HCT116 (cell line): ENCODE measurements around the gene PISD. TPM values are rescaled to one million over a fixed set of nuclear protein-coding genes. Genes with fewer than 3 reads are reported as not detected.

Source experiments
- ATAC-seq: fragments of 200-7000 bp; cut with Tn5 transposase; 2 replicates; pipeline ENCODE4 v1.9.1; 2020; ENCODE audit warnings: mild to moderate bottlenecking, moderate library complexity
- BruUV-seq: library from RNA; stranded (reverse); fragments of 400-500 nt; replicated peaks from 2 replicates; lab custom pipeline; 2021; lab: Mats Ljungman, UMichigan
- CTCF ChIA-PET: fragments of 300-600 bp; sonication (Branson Sonifier 250); formaldehyde crosslinking; loops from one replicate; lab custom pipeline; 2021; ENCODE audit warnings: antibody characterized with exemption; lab: Charles Lee
- POLR2A ChIA-PET: fragments of 300-600, 350-600 bp; sonication (Branson Sonifier 250); formaldehyde crosslinking; loops from one replicate; lab custom pipeline; 2021; ENCODE audit warnings: antibody characterized with exemption; lab: Charles Lee
- RAD21 ChIA-PET, 2 experiments: fragments of 300-600 bp; sonication (Branson Sonifier 250); formaldehyde crosslinking; loops; one replicate each; lab custom pipeline; 2023; ENCODE audit warnings: low total read pairs in 2 of 2; ENCODE audit not compliant: uncharacterized antibody in 2 of 2, unreplicated experiment in 2 of 2, low non-redundant PET in 1 of 2; lab: Charles Lee
- DNase-seq: peaks from one replicate; pipeline ENCODE4 v3.0.0-alpha.2; 2010; ENCODE audit warnings: low read depth, low spot score
- H2AFZ ChIP-seq: fragments of 200-600 bp; shearing (Covaris generic), sonication (generic); 2 replicates; pipeline ENCODE4 v1.6.1; 2017; ENCODE audit warnings: low read depth, mixed run types, mixed read lengths, antibody characterized with exemption, low read length; ENCODE audit not compliant: poor library complexity, severe bottlenecking
- H3K27ac ChIP-seq: 2 replicates; pipeline ENCODE4 v1.5.1; 2012; ENCODE audit warnings: low read depth, low read length
- H3K27me3 ChIP-seq: fragments of 200-600 bp; sonication (generic); 2 replicates; pipeline ENCODE4 v1.6.1; 2016; ENCODE audit warnings: mixed run types, low read length, mixed read lengths; ENCODE audit not compliant: insufficient read depth
- H3K36me3 ChIP-seq, 2 experiments: fragments of 200-500 bp in 1 of 2; fragments of 200-600 bp in 1 of 2; sonication (Bioruptor generic) in 1 of 2; sonication (generic) in 1 of 2; 2 replicates each; pipeline versions ENCODE4 v1.5.1 to v1.6.1; 2014 to 2016; ENCODE audit warnings: low read length in 2 of 2, inconsistent platforms in 1 of 2, mixed read lengths in 1 of 2, mixed run types in 1 of 2; ENCODE audit not compliant: insufficient read depth in 2 of 2, control insufficient read depth in 1 of 2
- H3K4me1 ChIP-seq, 2 experiments: fragments of 200-600 bp in 1 of 2; sonication (generic) in 1 of 2; 2 replicates each; pipeline versions ENCODE4 v1.5.1 to v1.6.1; 2012 to 2017; ENCODE audit warnings: low read length in 2 of 2, inconsistent platforms in 1 of 2, mild to moderate bottlenecking in 1 of 2, mixed read lengths in 1 of 2, mixed run types in 1 of 2, moderate library complexity in 1 of 2; ENCODE audit not compliant: insufficient read depth in 2 of 2, control insufficient read depth in 1 of 2
- H3K4me2 ChIP-seq: fragments of 200-600 bp; sonication (generic); 2 replicates; pipeline ENCODE4 v1.6.1; 2017; ENCODE audit warnings: mixed run types, low read length, mixed read lengths
- H3K4me3 ChIP-seq, 2 experiments: fragments of 200-600 bp in 1 of 2; sonication (generic) in 1 of 2; replicated peaks in 1 of 2; 2 replicates each; pipeline ENCODE4 v1.5.1; 2011 to 2016; ENCODE audit warnings: low read length in 2 of 2, control low read depth in 1 of 2, low read depth in 1 of 2, mild to moderate bottlenecking in 1 of 2, mixed read lengths in 1 of 2, mixed run types in 1 of 2
- H3K79me2 ChIP-seq: fragments of 200-600 bp; sonication (generic); 2 replicates; pipeline ENCODE4 v1.6.1; 2017; ENCODE audit warnings: mild to moderate bottlenecking, mixed run types, low read length, moderate library complexity, mixed read lengths; ENCODE audit not compliant: insufficient read depth
- H3K9ac ChIP-seq: fragments of 200-600 bp; sonication (generic); 2 replicates; pipeline ENCODE4 v1.6.1; 2016; ENCODE audit warnings: low read length, mixed read lengths
- H3K9me2 ChIP-seq: fragments of 200-600 bp; sonication (generic), shearing (Covaris generic); 2 replicates; pipeline ENCODE4 v1.6.1; 2017; ENCODE audit warnings: mixed run types, mild to moderate bottlenecking, moderate library complexity; ENCODE audit not compliant: insufficient read depth
- H3K9me3 ChIP-seq, 2 experiments: fragments of 200-500 bp in 1 of 2; fragments of 200-600 bp in 1 of 2; sonication (Bioruptor generic) in 1 of 2; sonication (generic) in 1 of 2; 2 replicates each; pipeline ENCODE4 v1.6.1; 2014 to 2017; ENCODE audit warnings: low read length in 2 of 2, mixed read lengths in 2 of 2, inconsistent platforms in 1 of 2, low read depth in 1 of 2, mild to moderate bottlenecking in 1 of 2, mixed run types in 1 of 2, moderate library complexity in 1 of 2; ENCODE audit not compliant: control insufficient read depth in 1 of 2, insufficient read depth in 1 of 2
- H4K20me1 ChIP-seq: fragments of 200-600 bp; sonication (generic), shearing (Covaris generic); 2 replicates; pipeline ENCODE4 v1.6.1; 2017; ENCODE audit warnings: mixed run types, mild to moderate bottlenecking, moderate library complexity; ENCODE audit not compliant: insufficient read depth
- CBX3 ChIP-seq: IDR thresholded peaks from 2 replicates; pipeline ENCODE4 v1.6.1; 2012; ENCODE audit warnings: low read depth
- EGR1 ChIP-seq: IDR thresholded peaks from 2 replicates; pipeline ENCODE4 v1.6.1; 2012; ENCODE audit warnings: low read depth
- EZH2 ChIP-seq: fragments of 200-600 bp; sonication (generic); IDR thresholded peaks from 2 replicates; pipeline ENCODE4 v1.6.1; 2017; ENCODE audit warnings: antibody characterized with exemption, mixed run types
- EZH2phosphoT487 ChIP-seq: fragments of 200-600 bp; IDR thresholded peaks from 2 replicates; pipeline ENCODE4 v1.6.1; 2018; ENCODE audit warnings: antibody characterized with exemption, borderline replicate concordance
- FOSL1 ChIP-seq: IDR thresholded peaks from 2 replicates; pipeline ENCODE4 v1.6.1; 2012; ENCODE audit warnings: low read depth
- JUND ChIP-seq: IDR thresholded peaks from 2 replicates; pipeline ENCODE4 v1.6.1; 2012
- POLR2A ChIP-seq: IDR thresholded peaks from 2 replicates; pipeline ENCODE4 v1.7.0; 2011; ENCODE audit warnings: borderline replicate concordance; ENCODE audit not compliant: insufficient read depth, insufficient read length; ENCODE audit errors: extremely low read depth
- POLR2AphosphoS5 ChIP-seq: IDR thresholded peaks from 2 replicates; pipeline ENCODE4 v1.6.1; 2011; ENCODE audit warnings: mild to moderate bottlenecking, low read depth, low read length, moderate library complexity
- RAD21 ChIP-seq: IDR thresholded peaks from 2 replicates; pipeline ENCODE4 v1.6.1; 2012; ENCODE audit warnings: low read depth, mild to moderate bottlenecking
- SRF ChIP-seq: IDR thresholded peaks from 2 replicates; pipeline ENCODE4 v1.6.1; 2012; ENCODE audit warnings: low read depth
- TCF7L2 ChIP-seq: IDR thresholded peaks from 2 replicates; pipeline ENCODE4 v1.7.0; 2011; ENCODE audit warnings: borderline replicate concordance, inconsistent platforms; ENCODE audit not compliant: insufficient read depth, insufficient read length; ENCODE audit errors: extremely low read depth
- ZFX ChIP-seq: fragments of 450-650 bp; IDR thresholded peaks from 2 replicates; pipeline ENCODE4 v1.6.1; 2017
- intact Hi-C: fragments of 100-400 bp; cut with micrococcal nuclease; formaldehyde crosslinking; loops from 2 replicates; pipeline ENCODE4 v1.10.0; 2022
- total RNA-seq: library from RNA; stranded (reverse); gene quantifications from one replicate; pipeline ENCODE4 v1.2.1, GENCODE V29; 2021; ENCODE audit not compliant: unreplicated experiment
- TF ChIP-seq, protein P1 (sequence below): IDR thresholded peaks from 2 replicates; pipeline ENCODE4 v1.6.1; 2012; ENCODE audit warnings: low read depth
- TF ChIP-seq, protein P2 (sequence below): IDR thresholded peaks from 2 replicates; pipeline ENCODE4 v1.6.1; 2012
- TF ChIP-seq, protein P3 (sequence below), 3 experiments: fragments of 200-600 bp in 1 of 3; sonication (generic) in 1 of 3; IDR thresholded peaks in 2 of 3; conservative IDR thresholded peaks in 1 of 3; 2 replicates each; pipeline ENCODE4 v1.5.1; 2012 to 2017; ENCODE audit warnings: low read depth in 2 of 3, low read length in 2 of 3, antibody characterized with exemption in 1 of 3, borderline replicate concordance in 1 of 3, control low read depth in 1 of 3, mild to moderate bottlenecking in 1 of 3, mixed read lengths in 1 of 3, mixed run types in 1 of 3, moderate library complexity in 1 of 3; ENCODE audit not compliant: insufficient read depth in 1 of 3
- TF ChIP-seq, protein P4 (sequence below): IDR thresholded peaks from 2 replicates; pipeline ENCODE4 v1.6.1; 2012

The PISD gene
- total RNA-seq, 1 experiment from 2014 or later: 47.1 TPM

DNA sequence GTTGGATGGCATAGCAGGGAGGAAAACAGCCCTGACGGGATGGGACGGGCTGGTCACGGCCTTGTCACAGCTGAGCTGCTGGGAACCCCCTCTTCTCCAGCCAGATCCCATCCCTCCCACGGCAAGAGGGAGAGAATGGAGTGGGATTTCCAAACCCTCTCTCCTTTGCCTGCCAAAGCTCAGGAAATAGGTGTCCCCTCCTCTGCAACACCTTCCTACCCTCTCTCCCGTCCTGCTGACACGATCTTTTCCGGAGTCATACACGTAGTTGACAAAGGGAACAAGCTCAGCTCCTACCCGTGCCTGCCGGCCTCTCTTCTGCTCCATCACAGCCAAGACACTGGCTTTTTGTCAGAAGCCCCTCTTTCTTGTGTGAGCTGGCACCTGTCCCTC, 48.1 kb downstream of the PISD start:
- TF ChIP-seq POLR2A (no peak), EZH2 (no peak), RAD21 (no peak), EZH2phosphoT487 (no peak), FOSL1 (no peak), EGR1 (no peak), SRF (no peak), CBX3 (no peak), ZFX (no peak), POLR2AphosphoS5 (no peak), JUND (no peak), TCF7L2 (no peak)
- TF ChIP-seq, protein P1, sequence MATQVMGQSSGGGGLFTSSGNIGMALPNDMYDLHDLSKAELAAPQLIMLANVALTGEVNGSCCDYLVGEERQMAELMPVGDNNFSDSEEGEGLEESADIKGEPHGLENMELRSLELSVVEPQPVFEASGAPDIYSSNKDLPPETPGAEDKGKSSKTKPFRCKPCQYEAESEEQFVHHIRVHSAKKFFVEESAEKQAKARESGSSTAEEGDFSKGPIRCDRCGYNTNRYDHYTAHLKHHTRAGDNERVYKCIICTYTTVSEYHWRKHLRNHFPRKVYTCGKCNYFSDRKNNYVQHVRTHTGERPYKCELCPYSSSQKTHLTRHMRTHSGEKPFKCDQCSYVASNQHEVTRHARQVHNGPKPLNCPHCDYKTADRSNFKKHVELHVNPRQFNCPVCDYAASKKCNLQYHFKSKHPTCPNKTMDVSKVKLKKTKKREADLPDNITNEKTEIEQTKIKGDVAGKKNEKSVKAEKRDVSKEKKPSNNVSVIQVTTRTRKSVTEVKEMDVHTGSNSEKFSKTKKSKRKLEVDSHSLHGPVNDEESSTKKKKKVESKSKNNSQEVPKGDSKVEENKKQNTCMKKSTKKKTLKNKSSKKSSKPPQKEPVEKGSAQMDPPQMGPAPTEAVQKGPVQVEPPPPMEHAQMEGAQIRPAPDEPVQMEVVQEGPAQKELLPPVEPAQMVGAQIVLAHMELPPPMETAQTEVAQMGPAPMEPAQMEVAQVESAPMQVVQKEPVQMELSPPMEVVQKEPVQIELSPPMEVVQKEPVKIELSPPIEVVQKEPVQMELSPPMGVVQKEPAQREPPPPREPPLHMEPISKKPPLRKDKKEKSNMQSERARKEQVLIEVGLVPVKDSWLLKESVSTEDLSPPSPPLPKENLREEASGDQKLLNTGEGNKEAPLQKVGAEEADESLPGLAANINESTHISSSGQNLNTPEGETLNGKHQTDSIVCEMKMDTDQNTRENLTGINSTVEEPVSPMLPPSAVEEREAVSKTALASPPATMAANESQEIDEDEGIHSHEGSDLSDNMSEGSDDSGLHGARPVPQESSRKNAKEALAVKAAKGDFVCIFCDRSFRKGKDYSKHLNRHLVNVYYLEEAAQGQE: no peak
- TF ChIP-seq, protein P2, sequence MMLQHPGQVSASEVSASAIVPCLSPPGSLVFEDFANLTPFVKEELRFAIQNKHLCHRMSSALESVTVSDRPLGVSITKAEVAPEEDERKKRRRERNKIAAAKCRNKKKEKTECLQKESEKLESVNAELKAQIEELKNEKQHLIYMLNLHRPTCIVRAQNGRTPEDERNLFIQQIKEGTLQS: no peak
- TF ChIP-seq, protein P3, sequence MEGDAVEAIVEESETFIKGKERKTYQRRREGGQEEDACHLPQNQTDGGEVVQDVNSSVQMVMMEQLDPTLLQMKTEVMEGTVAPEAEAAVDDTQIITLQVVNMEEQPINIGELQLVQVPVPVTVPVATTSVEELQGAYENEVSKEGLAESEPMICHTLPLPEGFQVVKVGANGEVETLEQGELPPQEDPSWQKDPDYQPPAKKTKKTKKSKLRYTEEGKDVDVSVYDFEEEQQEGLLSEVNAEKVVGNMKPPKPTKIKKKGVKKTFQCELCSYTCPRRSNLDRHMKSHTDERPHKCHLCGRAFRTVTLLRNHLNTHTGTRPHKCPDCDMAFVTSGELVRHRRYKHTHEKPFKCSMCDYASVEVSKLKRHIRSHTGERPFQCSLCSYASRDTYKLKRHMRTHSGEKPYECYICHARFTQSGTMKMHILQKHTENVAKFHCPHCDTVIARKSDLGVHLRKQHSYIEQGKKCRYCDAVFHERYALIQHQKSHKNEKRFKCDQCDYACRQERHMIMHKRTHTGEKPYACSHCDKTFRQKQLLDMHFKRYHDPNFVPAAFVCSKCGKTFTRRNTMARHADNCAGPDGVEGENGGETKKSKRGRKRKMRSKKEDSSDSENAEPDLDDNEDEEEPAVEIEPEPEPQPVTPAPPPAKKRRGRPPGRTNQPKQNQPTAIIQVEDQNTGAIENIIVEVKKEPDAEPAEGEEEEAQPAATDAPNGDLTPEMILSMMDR (IDR thresholded peaks at IDR 0.05 in 2 of 3, conservative IDR thresholded peaks at IDR 0.05 in 1 of 3; ENCODE audit: borderline replicate concordance in 1 of 3, insufficient read depth in 1 of 3, low read depth in 2 of 3, low read length in 2 of 3): no peak
- TF ChIP-seq, protein P4, sequence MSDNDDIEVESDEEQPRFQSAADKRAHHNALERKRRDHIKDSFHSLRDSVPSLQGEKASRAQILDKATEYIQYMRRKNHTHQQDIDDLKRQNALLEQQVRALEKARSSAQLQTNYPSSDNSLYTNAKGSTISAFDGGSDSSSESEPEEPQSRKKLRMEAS: no peak
- TF ChIP-seq, all 23 proteins: peak for 0
- no TSS peak for BruUV-seq
- H3K4me2 ChIP-seq: no peak overlapping the region
- no peak overlapping the region for H3K9ac ChIP-seq
- ChIA-PET POLR2A (no interaction called here), RAD21 (interaction anchor here in 1 of 2 experiments (1.0 kb wide), 1 partner anchor 356 kb away, joined by 4 read pairs; no protein-coding TSS in a partner anchor), CTCF (no interaction called here)
- peaks cover 0 to 6% of the 10 kb centered on the region in 2 experiments; a peak in 1 of 4 replicates for H3K36me3 ChIP-seq
- H3K27ac ChIP-seq: no peak overlapping the region
- ATAC-seq (no peak), DNase-seq (no peak)
- no peaks in the 10 kb centered on the region for H3K27me3 ChIP-seq
- H3K9me2 ChIP-seq: no peaks in the 10 kb centered on the region
- H4K20me1 ChIP-seq: no peaks in the 10 kb centered on the region
- no peaks in the 10 kb centered on the region for H3K4me1 ChIP-seq
- H2AFZ ChIP-seq: no peak overlapping the region
- no peaks in the 10 kb centered on the region for H3K9me3 ChIP-seq
- intact Hi-C loops: no loop called here
- no peak overlapping the region for H3K4me3 ChIP-seq
- no peaks in the 10 kb centered on the region for H3K79me2 ChIP-seq
